Endothelial cell of hepatic sinusoid (primary cell): Measurements from ENCODE around the gene GRIK4.

Experiments used
- in situ Hi-C: cut with HindIII; loops from 2 replicates; pipeline ENCODE4 v1.10.0; 2017; ENCODE audit warnings: low sequenced_read_pairs

Gene GRIK4

GRCh38 chr11:120798854-120799253 lies 287.3 kb downstream of the GRIK4 start:
- in situ Hi-C loops, result no loop called here

- in situ Hi-C loops, result no loop called here
Observed at GRCh38 chr11:120800206-120800605, 288.7 kb downstream of the GRIK4 start.

GRCh38 chr11:120801801-120802689 lies 290.5 kb downstream of the GRIK4 start:
- in situ Hi-C loops, result no loop called here

GRCh38 chr11:120805960-120806555 lies 294.5 kb downstream of the GRIK4 start:
- in situ Hi-C loops, result no loop called here

- in situ Hi-C loops, result no loop called here
Observed at GRCh38 chr11:120807414-120808150, 296.0 kb downstream of the GRIK4 start.

- in situ Hi-C loops, result no loop called here
Observed at GRCh38 chr11:120808616-120809050, 297.1 kb downstream of the GRIK4 start.

GRCh38 chr11:120810251-120810650 lies 298.7 kb downstream of the GRIK4 start:
- in situ Hi-C loops, result no loop called here

- in situ Hi-C loops, result no loop called here
Observed at GRCh38 chr11:120811199-120811598, 299.7 kb downstream of the GRIK4 start.

GRCh38 chr11:120811731-120812130 lies 300.2 kb downstream of the GRIK4 start:
- in situ Hi-C loops, result no loop called here

GRCh38 chr11:120814531-120815318 lies 303.2 kb downstream of the GRIK4 start:
- in situ Hi-C loops, result no loop called here

GRCh38 chr11:120815319-120816100 lies 304.0 kb downstream of the GRIK4 start:
- in situ Hi-C loops, result no loop called here

GRCh38 chr11:120816176-120816575 lies 304.6 kb downstream of the GRIK4 start:
- in situ Hi-C loops, result no loop called here

- in situ Hi-C loops, result no loop called here
Observed at GRCh38 chr11:120816711-120817110, 305.2 kb downstream of the GRIK4 start.

- in situ Hi-C loops, result no loop called here
Observed at GRCh38 chr11:120817158-120817557, 305.6 kb downstream of the GRIK4 start.

- in situ Hi-C loops, result no loop called here
Observed at GRCh38 chr11:120818097-120818496, 306.5 kb downstream of the GRIK4 start.

- in situ Hi-C loops, result no loop called here
Observed at GRCh38 chr11:120819003-120819402, 307.5 kb downstream of the GRIK4 start.

GRCh38 chr11:120819437-120820365 lies 308.2 kb downstream of the GRIK4 start:
- in situ Hi-C loops, result no loop called here

- in situ Hi-C loops, result no loop called here
Observed at GRCh38 chr11:120823159-120823558, 311.6 kb downstream of the GRIK4 start.

- in situ Hi-C loops, result no loop called here
Observed at GRCh38 chr11:120824242-120824641, 312.7 kb downstream of the GRIK4 start.
